ENCODE results near the gene HOXA5. TPM values are rescaled to one million over a fixed set of nuclear protein-coding genes. Genes with fewer than 3 reads are reported as not detected.
A peak's percentile ranks its signal among the peaks of the same experiment; 100 is the strongest.

Gene HOXA5
- total RNA-seq, 4 donors from 2014 or later: 7.8 to 24.8 (median 14.7) TPM

GRCh38 chr7:27117887-27118491, 25.5 kb downstream of the HOXA5 start:
- H3K9me3 ChIP-seq: no peaks in the 10 kb centered on the region
- H3K27ac ChIP-seq (replicated peaks in 1 of 4): peak overlapping the region; percentile 96 to 100 (median 99)
- no peaks in the 10 kb centered on the region for H3K36me3 ChIP-seq
- TF ChIP-seq POLR2A (IDR thresholded peaks at IDR 0.05; ENCODE audit: low read depth) (no peak), CTCF (IDR thresholded peaks at IDR 0.05) (no peak), POLR2AphosphoS5 (IDR thresholded peaks at IDR 0.05) (peak; percentile 13 to 83)
- H3K4me3 ChIP-seq: peak overlapping the region; percentile 68 to 88 (median 77)
- DNase-seq (ENCODE audit: extremely low spot score): no peak
- H3K4me1 ChIP-seq: peaks cover 12 to 56% (median 53%) of the 10 kb centered on the region in 4 donors
- intact Hi-C loops (cut with DNase I): no loop called here
- no peaks in the 10 kb centered on the region for H3K27me3 ChIP-seq
- 27% methylated on average over 19 of the region's 19 CpGs for WGBS

DNA sequence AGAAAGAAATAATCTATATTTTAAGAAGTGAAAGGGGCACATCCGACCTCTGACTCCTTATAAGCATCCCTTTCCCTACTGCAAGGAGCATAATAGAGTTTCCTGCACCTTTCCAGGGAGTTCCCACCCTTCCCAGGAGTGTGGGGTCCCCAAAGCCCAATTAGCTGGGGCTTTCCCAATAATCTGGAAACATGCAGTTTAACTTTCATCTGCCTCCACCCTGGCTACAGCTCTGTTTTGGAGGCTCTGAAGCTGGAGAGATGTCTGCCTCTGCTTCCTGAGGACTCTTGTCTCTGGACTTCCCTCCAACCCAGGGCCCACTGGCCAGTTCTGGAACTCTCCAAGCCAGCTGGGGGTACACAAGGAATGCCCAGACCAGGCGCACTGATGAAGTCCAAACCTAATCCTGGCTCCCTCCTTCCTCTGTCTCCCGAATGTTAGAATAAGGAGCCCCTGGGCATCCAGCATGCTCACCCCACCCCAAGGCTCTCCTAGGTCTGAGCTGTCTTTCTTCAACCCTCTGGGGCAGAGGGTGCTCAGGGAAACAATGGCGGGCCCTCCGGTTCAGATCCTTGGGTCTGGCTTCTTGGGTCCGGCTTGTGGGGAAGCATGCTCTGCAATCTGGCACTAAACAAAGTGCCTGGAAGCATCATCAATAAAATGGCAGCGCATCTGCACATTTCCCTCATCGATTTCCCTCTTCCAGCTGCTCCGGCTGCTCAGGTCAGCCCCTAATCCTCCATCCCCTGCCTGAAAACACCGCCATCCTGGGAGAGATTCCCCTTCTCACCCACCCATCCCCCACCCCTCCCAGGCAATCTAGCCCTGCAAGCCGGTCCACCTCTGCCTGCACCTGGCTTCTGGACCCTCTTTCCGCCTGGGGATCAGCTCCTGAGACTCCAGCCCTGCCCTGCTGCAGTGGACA, 26.3 kb downstream of the HOXA5 start:
- peaks cover 11 to 60% (median 57%) of the 10 kb centered on the region in 4 donors for H3K4me1 ChIP-seq
- WGBS: 20% methylated on average over 12 of the region's 12 CpGs
- peak overlapping the region; percentile 68 to 88 (median 77) for H3K4me3 ChIP-seq
- intact Hi-C loops (cut with DNase I): no loop called here
- no peaks in the 10 kb centered on the region for H3K36me3 ChIP-seq
- TF ChIP-seq POLR2A (IDR thresholded peaks at IDR 0.05; ENCODE audit: low read depth): no peak
- no peak for TF ChIP-seq CTCF (IDR thresholded peaks at IDR 0.05)
- TF ChIP-seq POLR2AphosphoS5 (IDR thresholded peaks at IDR 0.05): no peak
- no peak for TF ChIP-seq EP300 (IDR thresholded peaks at IDR 0.05)
- H3K9me3 ChIP-seq: no peaks in the 10 kb centered on the region
- H3K27me3 ChIP-seq: no peaks in the 10 kb centered on the region
- H3K27ac ChIP-seq (replicated peaks in 1 of 4): peak overlapping the region; percentile 96 to 100 (median 99)
- DNase-seq (ENCODE audit: extremely low spot score): no peak

- intact Hi-C loops (cut with DNase I): no loop called here
- peak overlapping the region; percentile 68 to 88 (median 77) for H3K4me3 ChIP-seq
- H3K27ac ChIP-seq (replicated peaks in 1 of 4): peak overlapping the region; percentile 96 to 100 (median 99)
- peak; percentile 2 to 39 for TF ChIP-seq POLR2AphosphoS5 (IDR thresholded peaks at IDR 0.05)
- no peak for TF ChIP-seq POLR2A (IDR thresholded peaks at IDR 0.05; ENCODE audit: low read depth)
- no peak for TF ChIP-seq CTCF (IDR thresholded peaks at IDR 0.05)
- no peak for TF ChIP-seq EP300 (IDR thresholded peaks at IDR 0.05)
- whole genome bisulfite sequencing: 26% methylated on average over 20 of the region's 20 CpGs
- no peak for DNase-seq (ENCODE audit: extremely low spot score)
- peaks cover 11 to 66% (median 63%) of the 10 kb centered on the region in 4 donors for H3K4me1 ChIP-seq
- H3K36me3 ChIP-seq: no peaks in the 10 kb centered on the region
- no peaks in the 10 kb centered on the region for H3K27me3 ChIP-seq
- H3K9me3 ChIP-seq: no peaks in the 10 kb centered on the region
Measured at GRCh38 chr7:27116031-27116961, 27.2 kb downstream of the HOXA5 start.

- Histone ChIP-seq H3K4me3 (peak overlapping the region; percentile 68 to 88 (median 77)), H3K27ac (replicated peaks in 1 of 4) (peak overlapping the region; percentile 96 to 100 (median 99)), H3K27me3 (no peaks in the 10 kb centered on the region), H3K4me1 (peaks cover 19 to 66% (median 63%) of the 10 kb centered on the region in 4 donors), H3K36me3 (no peaks in the 10 kb centered on the region), H3K9me3 (no peaks in the 10 kb centered on the region)
- intact Hi-C loops (cut with DNase I): no loop called here
- TF ChIP-seq POLR2A (IDR thresholded peaks at IDR 0.05; ENCODE audit: low read depth): no peak
- TF ChIP-seq EP300 (IDR thresholded peaks at IDR 0.05): no peak
- TF ChIP-seq POLR2AphosphoS5 (IDR thresholded peaks at IDR 0.05): peak; percentile 46 to 81
- TF ChIP-seq CTCF (IDR thresholded peaks at IDR 0.05): no peak
- no peak for DNase-seq (ENCODE audit: extremely low spot score)
- WGBS: 30% methylated on average over 17 of the region's 45 CpGs
Measured at GRCh38 chr7:27115221-27116026, 28.1 kb downstream of the HOXA5 start.

Measured in esophagus muscularis mucosa (tissue), 4 donors.